GM21390 (cell line): ENCODE results near the gene GLRA3.
A peak's percentile ranks its signal among the peaks of the same experiment; 100 is the strongest.
"Not testable (repeated sequence)": the region's sequence is repeated elsewhere in the genome, so short reads cannot be mapped to it uniquely, and the experiment has no call there.

ENCODE experiments used
- ATAC-seq: cut with Tn5 transposase; IDR thresholded peaks from one replicate; pipeline ENCODE4 v1.9.1; 2021; ENCODE audit not compliant: unreplicated experiment

GLRA3 gene

GRCh38 chr4:174716986-174717770 lies 111.9 kb downstream of the GLRA3 start:
- ATAC-seq: no peak

DNA sequence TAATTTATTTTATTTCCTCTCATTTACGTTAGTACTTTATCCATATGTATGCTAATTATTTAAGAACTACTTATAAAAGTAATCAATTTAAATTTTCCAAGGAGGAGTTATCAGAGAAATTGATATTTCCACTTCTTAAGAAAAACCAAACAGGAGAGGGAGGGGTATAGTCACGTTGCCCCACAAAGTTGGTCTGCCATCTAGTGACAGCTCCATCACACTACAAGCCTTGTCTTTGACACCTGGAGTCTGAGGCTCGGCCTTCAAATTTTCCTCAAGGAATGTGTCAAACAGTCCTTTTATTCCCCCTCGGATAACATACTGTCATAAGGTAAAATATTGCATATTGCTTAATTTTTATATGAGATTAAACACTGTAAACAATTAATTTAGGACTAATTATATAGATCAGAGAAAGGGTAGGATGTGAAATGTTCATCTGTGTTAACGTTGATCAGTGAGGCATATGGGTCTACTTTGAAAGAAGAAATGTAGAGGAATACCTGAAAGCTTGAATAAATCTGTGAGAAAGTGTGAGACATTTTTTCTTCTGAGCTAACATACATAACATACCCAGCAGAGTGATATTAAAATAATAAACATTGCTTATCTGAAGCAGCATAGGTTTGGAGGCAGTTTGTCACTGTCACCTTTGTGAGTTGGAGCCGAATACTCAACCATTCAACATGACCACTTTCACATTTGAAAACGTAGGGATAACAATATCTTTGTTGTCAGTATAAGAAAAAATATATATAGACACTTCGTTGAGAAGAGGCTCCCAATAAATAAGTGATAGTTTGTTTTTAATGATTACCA lies 114.4 kb downstream of the GLRA3 start:
- peak; percentile 92 for ATAC-seq

DNA sequence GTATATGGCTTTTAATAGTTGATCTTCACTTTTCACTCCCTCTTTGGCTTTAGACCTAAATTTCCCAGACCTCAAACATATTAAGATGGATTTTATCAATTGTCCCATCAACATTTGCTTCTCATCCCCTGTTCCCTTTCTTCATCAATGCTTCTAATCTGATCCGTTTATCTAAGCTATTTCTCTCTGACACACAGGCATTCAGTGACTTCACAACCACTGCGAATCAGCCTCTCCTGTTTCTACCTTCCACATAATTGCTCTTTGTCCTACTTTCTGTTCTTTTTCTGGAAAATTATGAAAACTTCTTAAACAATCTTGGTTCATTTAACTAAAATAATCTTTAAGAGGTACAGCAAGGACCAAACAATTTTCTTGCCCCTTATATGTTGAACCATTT lies 115.2 kb downstream of the GLRA3 start:
- no peak for ATAC-seq

DNA sequence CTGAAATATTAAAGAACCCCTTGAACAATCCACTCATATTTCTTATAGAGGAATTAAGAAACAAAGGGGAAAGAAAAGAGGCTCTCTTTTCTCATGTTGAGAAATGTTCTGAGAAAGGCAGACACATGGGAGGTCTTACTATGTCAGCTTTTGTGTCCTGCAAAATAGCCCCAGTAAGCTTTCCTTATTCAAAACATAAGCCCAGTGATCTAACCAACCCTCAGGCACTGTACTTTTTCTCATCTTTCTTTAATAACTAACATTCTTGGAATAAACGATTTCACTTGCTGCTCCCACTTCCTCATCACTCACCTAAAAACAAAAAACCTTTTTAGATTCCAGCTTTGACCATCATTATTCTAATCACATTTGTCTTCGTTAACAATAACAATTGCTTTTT lies 115.9 kb downstream of the GLRA3 start:
- no peak for ATAC-seq

GRCh38 chr4:174709526-174709925 lies 119.5 kb downstream of the GLRA3 start:
- no peak for ATAC-seq

DNA sequence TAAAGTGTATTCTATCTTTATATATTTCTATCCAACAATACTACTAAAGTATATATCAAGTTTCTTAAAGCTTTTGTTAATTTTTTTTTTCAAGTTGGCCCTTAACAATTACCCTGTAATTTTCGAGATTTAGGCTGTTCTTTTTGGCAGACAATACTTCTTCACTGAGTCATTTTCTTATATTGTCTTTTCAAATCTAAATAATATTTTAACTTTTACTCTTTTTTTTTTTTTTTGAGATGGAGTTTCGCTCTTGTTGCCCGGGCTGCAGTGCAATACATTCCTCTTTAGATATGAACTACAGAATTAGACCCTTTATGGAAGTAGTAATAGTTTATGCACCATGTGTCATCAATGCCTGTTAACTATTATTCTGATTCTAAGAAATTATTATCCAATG lies 120.7 kb downstream of the GLRA3 start:
- ATAC-seq: no peak

DNA sequence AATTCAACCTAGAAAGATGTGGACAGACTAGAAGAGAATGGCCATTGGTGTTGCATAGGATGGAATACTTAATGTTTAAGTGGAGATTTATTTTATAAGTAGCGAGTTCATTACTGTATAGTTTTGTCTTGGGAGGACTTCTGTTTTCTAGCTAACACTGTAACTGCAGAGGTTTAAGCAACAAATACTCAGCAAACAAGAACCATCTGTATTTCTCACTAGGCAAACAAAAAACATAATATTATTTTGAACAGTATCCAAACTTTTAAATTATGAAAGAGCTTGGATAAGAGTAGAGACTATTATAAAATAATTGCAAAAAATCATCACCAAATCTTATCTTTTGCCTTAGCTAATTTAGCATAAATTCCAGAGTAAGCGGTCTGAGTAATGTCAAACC lies 121.1 kb downstream of the GLRA3 start:
- ATAC-seq: no peak

DNA sequence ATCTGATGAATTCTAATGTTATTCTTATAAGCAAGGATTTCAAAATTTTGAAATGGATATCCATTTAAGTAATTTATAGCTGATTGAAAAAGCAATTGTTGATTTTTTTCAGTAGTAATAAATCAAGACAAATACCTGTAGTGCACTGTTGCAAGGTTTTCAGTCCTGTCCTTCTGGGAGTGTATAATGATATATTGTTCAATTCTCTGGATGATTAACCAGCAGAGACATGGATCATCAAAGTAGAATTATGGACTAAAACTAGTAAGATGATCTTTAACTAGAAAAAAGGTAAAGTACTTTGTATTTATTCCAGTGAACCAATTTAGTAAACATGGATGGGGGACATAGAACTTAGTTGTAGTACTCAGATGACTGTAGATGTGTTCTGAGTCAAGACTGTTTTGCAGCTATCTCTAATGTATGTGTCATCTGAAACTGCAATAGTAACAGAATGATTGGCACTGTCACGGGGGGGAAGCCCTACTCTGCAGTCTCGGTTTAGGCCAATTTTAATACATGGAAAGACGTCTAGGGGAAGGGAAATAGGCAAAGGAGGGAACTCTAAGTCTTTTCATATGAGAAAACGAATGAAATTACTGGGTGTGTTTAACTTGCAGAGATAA lies 121.9 kb downstream of the GLRA3 start:
- peak; percentile 98 for ATAC-seq

DNA sequence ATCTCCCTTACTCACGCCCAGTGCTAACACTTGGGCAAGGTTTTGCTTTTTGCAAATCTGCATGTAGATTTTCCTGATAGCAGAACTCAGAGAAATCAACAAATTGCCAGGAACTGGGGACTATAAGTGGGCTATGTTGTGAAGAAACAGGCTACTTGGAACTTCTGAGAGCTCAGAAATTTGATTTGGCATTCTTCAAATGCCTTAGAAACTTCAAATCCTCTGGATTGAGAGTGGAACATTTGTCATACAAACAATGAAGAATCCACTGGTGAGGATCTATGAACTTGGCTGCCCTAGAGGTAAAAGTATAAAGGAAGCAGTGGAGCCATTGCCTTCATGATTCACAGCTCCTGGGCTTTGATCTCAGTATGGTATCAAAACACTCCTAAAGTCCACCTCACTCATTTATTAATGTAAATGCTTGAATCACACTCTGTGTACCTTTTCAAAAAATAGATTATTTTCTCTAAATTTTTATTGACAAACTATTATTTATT lies 126.0 kb downstream of the GLRA3 start:
- no peak for ATAC-seq

DNA sequence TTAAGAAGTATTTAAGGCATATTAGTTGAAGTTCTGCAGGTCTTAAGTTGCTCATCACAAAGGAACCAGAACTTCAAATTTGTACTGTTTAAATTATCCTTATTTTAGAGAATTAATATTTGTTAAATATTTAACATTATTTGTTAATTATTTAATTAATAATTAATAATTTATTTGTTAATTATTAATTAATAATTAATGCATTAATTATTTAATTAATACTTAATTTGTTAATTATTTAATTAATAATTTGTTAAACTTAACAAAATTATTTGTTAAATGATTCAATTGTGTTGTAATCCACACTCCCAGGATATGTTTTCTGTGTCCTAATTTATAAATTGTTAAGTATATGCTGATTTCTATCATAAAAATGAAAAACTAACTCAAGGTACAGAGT lies 129.4 kb downstream of the GLRA3 start:
- no peak for ATAC-seq

DNA sequence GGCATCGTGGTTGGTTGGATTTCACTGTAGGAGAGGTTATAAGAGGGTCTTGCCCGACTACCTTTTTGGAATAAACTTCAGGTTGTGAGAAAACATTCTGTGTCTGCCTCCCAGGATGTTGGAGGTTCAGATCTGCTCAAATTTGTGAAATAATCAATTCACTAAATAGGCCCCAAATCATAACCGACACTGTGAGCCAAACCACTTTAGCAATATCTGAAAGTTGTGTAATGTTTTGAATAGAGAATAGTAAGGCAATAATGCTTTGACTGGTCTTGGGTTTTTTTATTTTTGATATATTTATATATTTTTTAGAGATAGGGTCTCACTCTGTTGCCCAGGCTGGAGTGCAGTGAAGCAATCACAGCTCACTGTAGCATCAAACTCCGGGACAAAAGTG lies 131.2 kb downstream of the GLRA3 start:
- ATAC-seq: no peak

GRCh38 chr4:174697202-174697601 lies 131.8 kb downstream of the GLRA3 start:
- no peak for ATAC-seq

DNA sequence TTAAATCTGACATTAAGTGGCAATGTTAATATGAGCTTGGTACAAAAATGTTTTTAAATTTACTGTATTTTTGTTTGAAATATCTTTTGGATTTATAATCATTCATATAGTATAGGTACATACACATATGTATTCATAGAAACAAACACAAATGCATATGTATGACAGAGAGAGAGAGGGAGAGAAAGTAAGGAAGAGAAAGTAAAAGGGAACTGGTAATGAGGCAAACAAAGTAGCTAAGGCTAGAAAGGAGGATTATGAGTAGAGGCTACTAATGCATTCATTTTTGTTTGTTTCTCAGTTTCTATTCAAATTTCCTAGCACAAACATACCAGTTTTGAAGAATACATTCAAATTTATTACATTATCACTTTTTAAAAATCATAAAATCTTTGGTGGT lies 132.4 kb downstream of the GLRA3 start:
- ATAC-seq: no peak

DNA sequence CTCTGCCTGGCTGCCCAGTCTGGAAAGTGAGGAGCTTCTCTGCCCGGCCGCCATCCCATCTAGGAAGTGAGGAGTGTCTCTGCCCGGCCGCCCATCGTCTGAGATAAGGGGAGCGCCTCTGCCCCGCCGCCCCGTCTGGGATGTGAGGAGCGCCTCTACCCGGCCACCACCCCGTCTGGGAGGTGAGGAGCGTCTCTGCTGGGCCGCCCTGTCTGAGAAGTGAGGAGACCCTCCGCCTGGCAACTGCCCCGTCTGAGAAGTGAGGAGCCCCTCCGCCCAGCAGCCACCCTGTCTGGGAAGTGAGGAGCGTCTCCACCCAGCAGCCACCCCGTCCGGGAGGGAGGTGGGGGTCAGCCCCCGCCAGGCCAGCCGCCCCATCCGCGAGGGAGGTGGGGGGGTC lies 137.2 kb downstream of the GLRA3 start:
- ATAC-seq: not testable (repeated sequence)

DNA sequence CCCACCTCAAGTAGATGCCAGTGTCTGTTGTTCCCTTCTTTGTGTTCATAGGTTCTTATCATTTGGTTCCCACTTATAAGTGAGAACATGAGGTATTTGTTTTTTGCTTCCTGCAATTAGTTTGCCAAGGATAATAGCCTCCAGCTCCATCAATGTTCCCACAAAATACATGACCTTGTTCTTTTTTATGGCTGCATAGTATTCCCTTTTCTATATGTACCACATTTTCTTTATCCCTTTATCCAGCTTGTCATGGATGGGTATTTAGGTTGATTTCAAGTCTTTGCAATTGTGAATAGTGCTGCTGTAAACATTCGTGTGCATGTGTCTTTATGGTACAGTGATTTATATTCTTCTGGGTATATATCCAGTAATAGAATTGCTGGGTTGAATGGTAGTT lies 138.4 kb downstream of the GLRA3 start:
- no peak for ATAC-seq

- ATAC-seq: no peak
These were observed 139.4 kb downstream of the GLRA3 start for GRCh38 chr4:174689618-174690017.

- ATAC-seq: no peak
These were observed 142.2 kb downstream of the GLRA3 start for GRCh38 chr4:174686826-174687225.

DNA sequence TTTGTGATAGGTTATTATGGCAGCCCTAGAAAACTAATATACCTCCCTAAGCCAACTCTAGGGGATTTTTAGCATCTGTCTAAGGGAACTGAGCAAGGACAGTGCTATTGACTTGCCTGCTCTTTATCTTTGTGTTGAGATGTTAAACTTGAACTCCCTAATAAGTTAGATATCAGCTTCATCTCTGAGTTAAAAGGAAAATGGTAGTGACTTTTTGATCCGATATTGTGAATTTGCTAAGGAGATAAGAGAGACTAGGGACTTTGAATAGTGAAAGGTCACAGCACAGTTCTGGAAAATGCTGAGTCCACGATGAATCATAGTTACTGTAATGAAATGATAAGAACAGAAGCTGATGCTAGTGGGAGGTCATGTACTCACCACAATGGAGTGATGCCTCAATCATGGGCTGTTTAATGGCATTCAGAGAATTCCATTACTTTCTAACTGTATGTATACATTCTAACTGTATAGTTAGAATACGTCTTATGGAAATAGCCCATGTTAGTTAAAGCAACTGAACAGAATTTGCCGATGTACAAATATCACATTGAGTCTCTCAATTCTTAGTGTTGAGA lies 147.2 kb downstream of the GLRA3 start:
- no peak for ATAC-seq

GRCh38 chr4:174674305-174674840 lies 154.7 kb downstream of the GLRA3 start:
- no peak for ATAC-seq

DNA sequence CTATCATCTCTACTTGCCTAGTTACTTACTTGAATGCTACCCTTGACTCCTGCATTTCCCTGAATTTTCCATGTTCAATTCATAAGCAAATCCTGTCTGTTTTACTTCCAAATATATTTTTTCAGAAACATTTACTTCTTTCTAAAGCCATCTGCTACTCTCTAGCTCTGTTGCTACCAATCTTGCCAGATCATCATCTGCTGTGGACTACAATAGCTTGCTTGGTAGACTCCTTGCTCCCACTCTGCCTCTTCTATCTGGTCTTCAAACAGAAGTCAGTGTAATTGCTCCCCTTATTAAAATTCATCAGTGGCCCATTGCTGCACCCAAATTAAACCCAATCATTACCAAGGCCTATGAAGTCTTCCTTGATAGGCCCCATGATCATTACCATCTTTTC lies 155.2 kb downstream of the GLRA3 start:
- ATAC-seq: no peak

DNA sequence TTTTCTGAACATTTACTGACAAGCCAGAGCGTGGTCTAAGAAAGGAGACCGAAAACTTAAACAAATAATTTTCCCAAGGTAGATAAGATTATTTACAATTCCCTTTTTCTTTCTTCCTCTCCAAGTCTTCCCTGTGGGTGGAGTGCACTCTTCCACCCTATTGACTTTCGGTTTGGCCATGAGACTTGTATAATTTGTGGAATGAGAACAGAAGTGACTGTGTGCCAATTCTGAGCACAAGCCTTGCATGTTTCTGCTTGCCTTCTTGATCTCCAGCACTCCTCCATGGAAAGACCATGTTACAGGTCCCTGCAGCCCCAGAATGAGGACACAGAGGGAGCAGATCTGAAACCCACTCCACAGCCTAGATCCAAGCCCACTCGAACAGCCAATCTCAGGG lies 156.8 kb downstream of the GLRA3 start:
- ATAC-seq: no peak
